ENCODE measurements around the gene TEX11. TPM values are rescaled to one million over a fixed set of nuclear protein-coding genes. Genes with fewer than 3 reads are reported as not detected.

TEX11 gene
- polyA plus RNA-seq, 1 experiment = not detected

DNA sequence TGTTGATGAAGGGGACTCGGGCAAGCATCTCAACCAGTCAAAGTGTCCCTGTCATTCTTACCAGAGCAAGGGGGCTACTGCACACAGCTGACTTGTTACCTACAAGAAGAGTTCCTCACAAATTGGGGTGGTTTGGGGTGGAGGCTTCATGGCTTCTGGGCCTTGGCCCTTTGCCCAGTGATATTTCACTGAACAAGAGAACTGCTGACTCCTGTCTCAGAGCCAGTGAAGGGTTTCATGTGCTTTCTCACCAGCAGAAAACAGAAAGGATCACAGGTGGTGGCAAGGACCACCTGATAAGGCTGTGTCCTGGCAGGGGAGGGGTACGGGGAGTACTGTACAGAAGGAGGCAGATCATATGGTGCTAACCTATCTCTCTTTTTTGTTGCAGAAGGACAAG lies 410.4 kb downstream of the TEX11 start:
- no peaks in the 10 kb centered on the region for H3K27me3 ChIP-seq (ENCODE audit: control insufficient read depth, insufficient read depth, low read length)
- ChIA-PET CTCF (no interaction called here), POLR2A (no interaction called here)
- DNase-seq (ENCODE audit: low read depth, low spot score) = no peak
- no peaks in the 10 kb centered on the region for H3K9me3 ChIP-seq (ENCODE audit: control insufficient read depth, insufficient read depth, low read length)
- TF ChIP-seq, protein P1, sequence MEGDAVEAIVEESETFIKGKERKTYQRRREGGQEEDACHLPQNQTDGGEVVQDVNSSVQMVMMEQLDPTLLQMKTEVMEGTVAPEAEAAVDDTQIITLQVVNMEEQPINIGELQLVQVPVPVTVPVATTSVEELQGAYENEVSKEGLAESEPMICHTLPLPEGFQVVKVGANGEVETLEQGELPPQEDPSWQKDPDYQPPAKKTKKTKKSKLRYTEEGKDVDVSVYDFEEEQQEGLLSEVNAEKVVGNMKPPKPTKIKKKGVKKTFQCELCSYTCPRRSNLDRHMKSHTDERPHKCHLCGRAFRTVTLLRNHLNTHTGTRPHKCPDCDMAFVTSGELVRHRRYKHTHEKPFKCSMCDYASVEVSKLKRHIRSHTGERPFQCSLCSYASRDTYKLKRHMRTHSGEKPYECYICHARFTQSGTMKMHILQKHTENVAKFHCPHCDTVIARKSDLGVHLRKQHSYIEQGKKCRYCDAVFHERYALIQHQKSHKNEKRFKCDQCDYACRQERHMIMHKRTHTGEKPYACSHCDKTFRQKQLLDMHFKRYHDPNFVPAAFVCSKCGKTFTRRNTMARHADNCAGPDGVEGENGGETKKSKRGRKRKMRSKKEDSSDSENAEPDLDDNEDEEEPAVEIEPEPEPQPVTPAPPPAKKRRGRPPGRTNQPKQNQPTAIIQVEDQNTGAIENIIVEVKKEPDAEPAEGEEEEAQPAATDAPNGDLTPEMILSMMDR (IDR thresholded peaks at IDR 0.05; ENCODE audit: low read depth, low read length) = no peak
- no peak overlapping the region for H3K27ac ChIP-seq (ENCODE audit: low read depth, low read length)
- H3K4me3 ChIP-seq (ENCODE audit: low read depth, low read length) = no peak overlapping the region

DNA sequence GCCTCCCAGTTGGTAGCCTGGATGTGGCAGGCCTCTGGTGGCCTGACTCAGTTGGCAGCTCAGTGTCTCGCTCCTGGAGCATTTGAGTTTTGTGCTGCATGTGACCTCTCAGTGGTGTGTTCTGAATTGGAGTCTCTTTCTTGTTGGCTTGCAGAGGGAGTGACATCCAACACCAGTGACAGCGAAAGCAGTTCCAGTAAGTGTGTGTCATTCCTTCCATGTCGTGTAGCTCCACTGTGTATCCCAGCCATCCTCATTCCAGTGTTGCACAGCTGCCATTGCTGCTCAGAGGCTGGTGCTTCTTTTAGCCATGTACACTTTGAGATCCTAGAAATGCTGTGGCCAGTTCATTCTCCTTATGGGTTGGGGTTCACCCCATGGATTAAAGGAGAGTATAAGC lies 411.5 kb downstream of the TEX11 start:
- Histone ChIP-seq H3K9me3 (ENCODE audit: control insufficient read depth, insufficient read depth, low read length) (no peaks in the 10 kb centered on the region), H3K27me3 (ENCODE audit: control insufficient read depth, insufficient read depth, low read length) (no peaks in the 10 kb centered on the region), H3K4me3 (ENCODE audit: low read depth, low read length) (no peak overlapping the region), H3K27ac (ENCODE audit: low read depth, low read length) (no peak overlapping the region)
- TF ChIP-seq, protein P1 (IDR thresholded peaks at IDR 0.05; ENCODE audit: low read depth, low read length) = no peak
- no peak for DNase-seq (ENCODE audit: low read depth, low spot score)
- POLR2A ChIA-PET = no interaction called here
- CTCF ChIA-PET = no interaction called here

DNA sequence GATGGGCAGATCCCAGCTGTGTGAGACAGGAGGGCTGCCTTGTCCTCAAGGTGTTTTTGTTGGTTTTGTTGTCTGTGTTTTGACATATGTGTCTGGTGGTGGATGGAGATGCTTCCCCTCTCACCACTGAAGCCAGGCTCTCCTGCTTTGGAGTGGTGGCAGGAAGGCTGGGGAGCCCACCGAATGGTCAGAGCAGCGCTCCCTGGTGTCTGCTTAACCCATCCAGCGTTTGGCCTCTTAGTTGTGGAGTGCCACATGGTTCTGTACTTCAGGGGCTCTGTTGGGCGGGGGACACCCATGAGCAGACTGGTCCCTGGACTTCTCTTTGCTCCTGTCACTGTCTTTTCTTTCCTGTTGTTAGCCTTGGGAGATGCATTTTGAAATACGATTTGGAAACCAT lies 412.0 kb downstream of the TEX11 start:
- CTCF ChIA-PET = no interaction called here
- no peak overlapping the region for H3K27ac ChIP-seq (ENCODE audit: low read depth, low read length)
- H3K4me3 ChIP-seq (ENCODE audit: low read depth, low read length) = no peak overlapping the region
- no peaks in the 10 kb centered on the region for H3K9me3 ChIP-seq (ENCODE audit: control insufficient read depth, insufficient read depth, low read length)
- DNase-seq (ENCODE audit: low read depth, low spot score) = no peak
- no peaks in the 10 kb centered on the region for H3K27me3 ChIP-seq (ENCODE audit: control insufficient read depth, insufficient read depth, low read length)
- POLR2A ChIA-PET = no interaction called here
- TF ChIP-seq, protein P1 (IDR thresholded peaks at IDR 0.05; ENCODE audit: low read depth, low read length) = no peak

DNA sequence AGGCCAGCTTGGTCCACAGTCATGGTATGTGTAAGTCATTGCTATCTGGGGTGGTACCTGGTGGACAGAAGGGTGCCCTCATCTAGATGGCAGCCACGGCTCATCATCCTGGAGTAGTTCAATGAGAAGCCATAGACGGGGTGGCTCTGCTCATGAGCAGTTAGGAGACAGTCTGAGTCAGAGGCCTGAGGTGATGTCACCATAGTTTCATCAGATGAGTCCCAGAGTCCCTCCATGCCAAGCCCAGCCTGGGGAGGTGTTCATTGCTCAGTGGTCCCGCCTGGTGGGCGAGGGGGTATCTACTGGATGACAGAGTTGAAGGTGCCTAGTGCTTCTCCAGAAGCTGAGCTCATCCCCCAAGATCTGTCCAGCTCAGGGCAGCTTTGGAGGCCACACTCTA lies 414.1 kb downstream of the TEX11 start:
- DNase-seq (ENCODE audit: low read depth, low spot score) = no peak
- Histone ChIP-seq H3K27ac (ENCODE audit: low read depth, low read length) (no peak overlapping the region), H3K27me3 (ENCODE audit: control insufficient read depth, insufficient read depth, low read length) (no peaks in the 10 kb centered on the region), H3K9me3 (ENCODE audit: control insufficient read depth, insufficient read depth, low read length) (no peaks in the 10 kb centered on the region), H3K4me3 (ENCODE audit: low read depth, low read length) (no peak overlapping the region)
- TF ChIP-seq, protein P1 (IDR thresholded peaks at IDR 0.05; ENCODE audit: low read depth, low read length) = no peak
- ChIA-PET CTCF (interaction anchor here (0.5 kb wide), 1 partner anchor 397 kb away, joined by 3 read pairs; no protein-coding TSS in a partner anchor), POLR2A (no interaction called here)

DNA sequence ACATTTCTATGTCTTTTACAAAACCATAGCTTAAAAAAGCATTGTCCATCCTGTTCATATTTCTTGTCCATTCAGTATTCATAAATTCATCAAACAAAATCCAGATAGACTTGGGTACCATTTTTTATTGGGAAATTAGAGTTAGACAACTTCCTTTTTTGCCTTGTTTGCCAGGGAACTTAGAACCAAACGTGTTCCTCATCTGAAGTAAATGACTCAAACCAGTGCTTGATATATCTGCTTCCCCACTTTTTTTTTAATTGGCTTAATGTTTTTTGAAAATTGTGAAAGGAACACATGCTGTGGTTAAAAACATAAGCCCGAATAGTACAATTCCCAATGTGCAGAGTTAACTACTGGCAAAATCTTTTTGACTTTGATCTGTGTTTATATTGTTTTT lies 419.7 kb downstream of the TEX11 start:
- CTCF ChIA-PET = interaction anchor here (0.7 kb wide), 1 partner anchor 260 kb away, joined by 3 read pairs; no protein-coding TSS in a partner anchor

More for the DNA sequence above, 419.7 kb downstream of the TEX11 start:
- no peak for DNase-seq (ENCODE audit: low read depth, low spot score)
- H3K4me3 ChIP-seq (ENCODE audit: low read depth, low read length) = no peak overlapping the region
- H3K9me3 ChIP-seq (ENCODE audit: control insufficient read depth, insufficient read depth, low read length) = no peaks in the 10 kb centered on the region
- no peak overlapping the region for H3K27ac ChIP-seq (ENCODE audit: low read depth, low read length)
- POLR2A ChIA-PET = no interaction called here
- TF ChIP-seq, protein P1 (IDR thresholded peaks at IDR 0.05; ENCODE audit: low read depth, low read length) = no peak
- no peaks in the 10 kb centered on the region for H3K27me3 ChIP-seq (ENCODE audit: control insufficient read depth, insufficient read depth, low read length)

Measured in AG04450 (cell line).